B cell (primary cell): ENCODE results near the gene DIPK1B. TPM values are rescaled to one million over a fixed set of nuclear protein-coding genes. Genes with fewer than 3 reads are reported as not detected.

ENCODE experiments used
- ATAC-seq: fragments of 200-7000 bp; cut with Tn5 transposase; one replicate; pipeline ENCODE4 v1.10.0; 2021; ENCODE audit warnings: low read depth, mild to moderate bottlenecking, moderate number of reproducible peaks, moderate library complexity
- CTCF ChIA-PET: fragments of 350-600 bp; sonication (Branson Sonifier 250); formaldehyde crosslinking; loops from one replicate; lab custom pipeline; 2021; ENCODE audit warnings: antibody characterized with exemption, inconsistent platforms; lab: Charles Lee
- POLR2A ChIA-PET: fragments of 350-600 bp; sonication (Branson Sonifier 250); formaldehyde crosslinking; loops from one replicate; lab custom pipeline; 2021; ENCODE audit warnings: antibody characterized with exemption; lab: Charles Lee
- DNase-seq: peaks from one replicate; pipeline ENCODE4 v3.0.0; 2013
- H2AFZ ChIP-seq: 2 replicates; pipeline ENCODE4 v1.6.1; 2012; ENCODE audit warnings: mild to moderate bottlenecking, low read depth, low read length; ENCODE audit not compliant: insufficient read depth, poor library complexity, severe bottlenecking
- H3K27ac ChIP-seq, 2 donors: 1 replicate in 1 of 2; 2 replicates in 1 of 2; pipeline ENCODE4 v1.5.1; 2012 to 2013; ENCODE audit warnings: low read length in 2 of 2, mild to moderate bottlenecking in 2 of 2, moderate library complexity in 1 of 2
- H3K27me3 ChIP-seq, 4 experiments: fragments of 200-600 bp in 1 of 4; sonication (generic) in 1 of 4; replicated peaks in 1 of 4; 1 replicate in 2 of 4; 2 replicates in 2 of 4; pipeline versions ENCODE4 v1.6.1 to v1.7.0; 2013 to 2016; ENCODE audit warnings: low read length in 3 of 4, mild to moderate bottlenecking in 2 of 4, mixed read lengths in 1 of 4, moderate library complexity in 1 of 4; ENCODE audit not compliant: insufficient read depth in 4 of 4, control insufficient read depth in 3 of 4; ENCODE audit errors: control extremely low read depth in 1 of 4
- H3K36me3 ChIP-seq, 2 experiments: replicated peaks in 1 of 2; 1 replicate in 1 of 2; 2 replicates in 1 of 2; pipeline versions ENCODE4 v1.6.1 to v1.7.1; 2013; ENCODE audit warnings: low read length in 1 of 2; ENCODE audit not compliant: insufficient read depth in 2 of 2, control insufficient read depth in 1 of 2; ENCODE audit errors: control extremely low read depth in 1 of 2, extremely low read depth in 1 of 2
- H3K4me1 ChIP-seq, 2 donors: fragments of 200-600 bp in 1 of 2; sonication (generic) in 1 of 2; 1 replicate in 1 of 2; 2 replicates in 1 of 2; pipeline versions ENCODE4 v1.5.1 to v1.6.1; 2013 to 2017; ENCODE audit warnings: low read length in 2 of 2; ENCODE audit not compliant: control insufficient read depth in 2 of 2, insufficient read depth in 2 of 2
- H3K4me2 ChIP-seq: replicated peaks from 2 replicates; pipeline ENCODE3; 2012; ENCODE audit warnings: mild to moderate bottlenecking, low read depth, low read length; ENCODE audit not compliant: poor library complexity, severe bottlenecking
- H3K4me3 ChIP-seq, 5 experiments: fragments of 200-600 bp in 1 of 5; sonication (generic) in 1 of 5; 1 replicate in 3 of 5; 2 replicates in 2 of 5; pipeline versions ENCODE4 v1.5.1 to v1.7.0; 2011 to 2016; ENCODE audit warnings: low read length in 4 of 5, mild to moderate bottlenecking in 4 of 5, low read depth in 2 of 5, control low read depth in 1 of 5, moderate library complexity in 1 of 5; ENCODE audit not compliant: insufficient read depth in 1 of 5; ENCODE audit errors: control extremely low read depth in 1 of 5, extremely low read depth in 1 of 5
- H3K79me2 ChIP-seq: fragments of 200-600 bp; sonication (generic); one replicate; pipeline ENCODE4 v1.6.0; 2016; ENCODE audit warnings: low read length; ENCODE audit not compliant: control insufficient read depth, insufficient read depth
- H3K9ac ChIP-seq: fragments of 200-600 bp; sonication (generic); 2 replicates; pipeline ENCODE4 v1.6.1; 2017; ENCODE audit warnings: mild to moderate bottlenecking, low read length, moderate library complexity
- H3K9me3 ChIP-seq, 3 donors: one replicate each; pipeline versions ENCODE4 v1.6.1 to v1.7.1; 2013; ENCODE audit warnings: low read length in 2 of 3; ENCODE audit not compliant: control insufficient read depth in 2 of 3, insufficient read depth in 1 of 3; ENCODE audit errors: control extremely low read depth in 1 of 3
- H4K20me1 ChIP-seq: 2 replicates; pipeline ENCODE4 v1.6.0; 2012; ENCODE audit warnings: mild to moderate bottlenecking, low read length; ENCODE audit not compliant: insufficient read depth, control insufficient read depth, poor library complexity, severe bottlenecking
- H3K27ac Mint-ChIP-seq: one replicate; pipeline ENCODE4 v1.8.0; 2021; ENCODE audit warnings: mixed read lengths
- H3K27me3 Mint-ChIP-seq: one replicate; pipeline ENCODE4 v1.8.0; 2021; ENCODE audit warnings: mixed read lengths
- H3K4me1 Mint-ChIP-seq: one replicate; pipeline ENCODE4 v1.8.0; 2021; ENCODE audit warnings: mixed read lengths
- H3K4me3 Mint-ChIP-seq: one replicate; pipeline ENCODE4 v1.8.0; 2021; ENCODE audit warnings: mixed read lengths
- H3K9me3 Mint-ChIP-seq: one replicate; pipeline ENCODE4 v1.8.0; 2022; ENCODE audit warnings: mixed read lengths; ENCODE audit not compliant: insufficient read depth
- CTCF ChIP-seq: fragments of 200-600 bp; IDR thresholded peaks from one replicate; pipeline ENCODE4 v1.8.0; 2022; ENCODE audit warnings: antibody characterized with exemption, mild to moderate bottlenecking
- EZH2 ChIP-seq: IDR thresholded peaks from 2 replicates; pipeline ENCODE4 v1.6.1; 2012; ENCODE audit warnings: borderline replicate concordance, low read depth, mild to moderate bottlenecking, moderate library complexity, low read length; ENCODE audit not compliant: insufficient read depth, poor library complexity, severe bottlenecking
- WGBS: methylation state at CpG from one replicate; pipeline ENCODE4 v1.1.5; 2013; ENCODE audit warnings: missing lambda C conversion rate; ENCODE audit not compliant: insufficient coverage; 5-methylcytosine and 5-hydroxymethylcytosine counted together
- intact Hi-C: fragments of 100-400 bp; cut with micrococcal nuclease; formaldehyde crosslinking; loops from one replicate; pipeline ENCODE4 v1.10.0; 2022
- polyA plus RNA-seq: library from polyadenylated mRNA; depleted of rRNA; stranded (reverse); fragments of >200 nt; gene quantifications from 2 replicates; pipeline ENCODE4 v1.2.3, GENCODE V29; 2012
- total RNA-seq, 2 donors: library from RNA; stranded (reverse); fragments of 120-200 nt in 1 of 2; gene quantifications; 1 replicate in 1 of 2; 2 replicates in 1 of 2; pipeline versions ENCODE4 v1.2.3 to v1.2.4, GENCODE V29; 2013 to 2022

DIPK1B gene
- total and polyA plus RNA-seq, 2 donors (not counting 1 experiment from before 2014, with no cell fraction given): 9.6 TPM

DNA sequence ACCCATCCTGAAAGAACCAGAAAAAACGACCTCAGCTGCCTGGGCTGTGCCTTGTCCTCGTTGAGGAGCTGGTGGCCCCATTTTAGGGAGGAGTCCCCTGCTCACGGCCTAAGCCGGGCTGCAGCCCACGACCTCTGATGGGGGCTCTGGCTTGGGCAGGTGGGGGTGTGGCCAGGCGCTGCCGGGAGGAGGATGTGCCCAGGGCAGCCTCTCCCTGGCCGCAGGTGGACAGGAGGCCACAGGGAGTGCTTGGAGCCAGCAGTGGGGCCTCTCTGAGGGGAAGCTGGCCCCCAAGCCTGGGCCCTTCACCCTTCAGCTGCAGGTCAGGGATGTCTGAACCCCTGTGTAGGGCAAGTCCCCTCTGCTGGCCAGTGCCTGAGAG, 2.5 kb downstream of the DIPK1B start:
- H4K20me1 ChIP-seq: no peaks in the 10 kb centered on the region
- H3K36me3 ChIP-seq: no peaks in the 10 kb centered on the region
- peak overlapping the region; percentile 50 for H3K4me3 Mint-ChIP-seq
- peaks cover 4% of the 10 kb centered on the region for H3K79me2 ChIP-seq
- peak overlapping the region; percentile 82 for H3K4me2 ChIP-seq
- ATAC-seq (no peak), DNase-seq (no peak)
- peaks cover 0 to 38% (median 6%) of the 10 kb centered on the region in 4 experiments for H3K27me3 ChIP-seq
- H2AFZ ChIP-seq: peak overlapping the region; percentile 46
- intact Hi-C loops: loop anchor here (10.0 kb wide), 1 partner anchor 50 kb away; the partner anchor contains the start of gene EGFL7
- ChIA-PET CTCF (interaction anchor here (4.0 kb wide), 1 partner anchor 12 kb away, joined by 23 read pairs; no protein-coding TSS in a partner anchor), POLR2A (interaction anchor here (0.6 to 2.4 kb wide), 4 partner anchors 12 to 147 kb away, joined by 3 to 8 read pairs (median 6); no protein-coding TSS in a partner anchor)
- peak overlapping the region in 1 of 5 experiments; percentile 48 for H3K4me3 ChIP-seq
- H3K9me3 Mint-ChIP-seq: no peaks in the 10 kb centered on the region
- peak overlapping the region; percentile 18 to 33 for H3K27ac ChIP-seq
- no peak overlapping the region for H3K27ac Mint-ChIP-seq
- peaks cover 20% of the 10 kb centered on the region for H3K27me3 Mint-ChIP-seq
- H3K4me1 Mint-ChIP-seq: peaks cover 31% of the 10 kb centered on the region
- H3K9ac ChIP-seq: no peak overlapping the region
- H3K9me3 ChIP-seq: peaks cover 0 to 4% (median 0%) of the 10 kb centered on the region in 3 donors
- peaks cover 39 to 51% of the 10 kb centered on the region in 2 donors for H3K4me1 ChIP-seq
- WGBS: 31% methylated on average over 8 of the region's 8 CpGs
- TF ChIP-seq CTCF (no peak), EZH2 (no peak)

DNA sequence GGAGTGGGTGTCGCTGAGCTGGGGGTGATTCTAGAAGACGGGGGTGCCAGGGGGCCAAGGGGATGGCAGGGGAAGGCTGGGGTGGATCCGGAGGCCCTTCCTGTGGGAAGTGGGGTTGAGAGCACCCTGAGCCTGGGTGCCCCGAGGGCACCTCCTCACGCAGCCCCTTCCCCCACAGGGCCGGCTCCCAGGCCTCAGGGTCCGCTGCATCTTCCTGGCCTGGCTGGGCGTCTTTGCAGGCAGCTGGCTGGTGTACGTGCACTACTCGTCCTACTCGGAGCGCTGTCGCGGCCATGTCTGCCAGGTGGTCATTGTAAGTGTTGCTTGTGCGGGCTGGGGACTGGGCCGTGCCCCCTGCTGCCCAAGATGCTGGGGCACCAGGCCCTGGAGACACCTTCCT, 5.0 kb downstream of the DIPK1B start:
- peaks cover 34 to 52% of the 10 kb centered on the region in 2 donors for H3K4me1 ChIP-seq
- CTCF ChIA-PET: interaction anchor here (0.7 to 4.0 kb wide), 2 partner anchors 10 to 105 kb away, joined by 5 to 23 read pairs; no protein-coding TSS in a partner anchor
- no peak overlapping the region for H3K9ac ChIP-seq
- H3K79me2 ChIP-seq: peaks cover 4% of the 10 kb centered on the region
- no peak overlapping the region for H3K4me3 ChIP-seq
- POLR2A ChIA-PET: interaction anchor here (0.6 to 2.7 kb wide), 3 partner anchors 11 to 369 kb away, joined by 3 to 11 read pairs (median 3); no protein-coding TSS in a partner anchor
- ATAC-seq (no peak), DNase-seq (no peak)
- no peak overlapping the region for H3K4me2 ChIP-seq
- H3K27ac Mint-ChIP-seq: no peak overlapping the region
- H3K27ac ChIP-seq: no peak overlapping the region
- intact Hi-C loops: loop anchor here (10.0 kb wide), 1 partner anchor 53 kb away; the partner anchor contains the start of gene EGFL7
- H4K20me1 ChIP-seq: peaks cover 23% of the 10 kb centered on the region
- H3K9me3 Mint-ChIP-seq: no peaks in the 10 kb centered on the region
- peaks cover 32% of the 10 kb centered on the region for H3K4me1 Mint-ChIP-seq
- peaks cover 0 to 11% of the 10 kb centered on the region in 2 experiments for H3K36me3 ChIP-seq
- H3K4me3 Mint-ChIP-seq: no peak overlapping the region
- WGBS: 86% methylated on average over 13 of the region's 16 CpGs
- TF ChIP-seq CTCF (no peak), EZH2 (no peak)
- H3K27me3 Mint-ChIP-seq: peaks cover 14% of the 10 kb centered on the region
- peaks cover 0 to 4% (median 0%) of the 10 kb centered on the region in 3 donors for H3K9me3 ChIP-seq
- H2AFZ ChIP-seq: no peak overlapping the region
- peaks cover 0 to 19% (median 3%) of the 10 kb centered on the region in 4 experiments for H3K27me3 ChIP-seq
